H1 (cell line): ENCODE measurements around the gene EIF4EBP3. TPM values are rescaled to one million over a fixed set of nuclear protein-coding genes. Genes with fewer than 3 reads are reported as not detected.

Experiments
- CTCF ChIA-PET: fragments of 300-600 bp; sonication (Branson Sonifier 250); formaldehyde crosslinking; loops from one replicate; lab custom pipeline; 2021; ENCODE audit not compliant: partially characterized antibody; lab: Charles Lee
- POLR2A ChIA-PET: fragments of 300-600 bp; sonication (Branson Sonifier 250); formaldehyde crosslinking; loops from one replicate; lab custom pipeline; 2021; ENCODE audit warnings: inconsistent platforms; ENCODE audit not compliant: partially characterized antibody; lab: Charles Lee
- DNase-seq, 2 experiments: peaks; one replicate each; pipeline versions ENCODE4 v3.0.0 to v3.0.0-alpha.2; 2010 to 2022; ENCODE audit warnings: low spot score in 2 of 2, low read depth in 1 of 2, mixed read lengths in 1 of 2
- FAIRE-seq: peaks from 2 replicates; lab custom pipeline; 2011; peaks lifted over from hg19 to GRCh38; lab: Jason Lieb, UNC
- H2AFZ ChIP-seq: 2 replicates; pipeline ENCODE4 v1.8.1; 2012; ENCODE audit warnings: low read length, inconsistent platforms
- H2AK5ac ChIP-seq: 2 replicates; pipeline ENCODE4 v1.6.1; 2013; ENCODE audit warnings: low read depth, low read length
- H2BK120ac ChIP-seq: replicated peaks from 2 replicates; pipeline ENCODE3; 2013; ENCODE audit warnings: low read depth, low read length, inconsistent platforms
- H2BK12ac ChIP-seq: 2 replicates; pipeline ENCODE4 v1.6.1; 2013; ENCODE audit warnings: low read depth, low read length
- H2BK15ac ChIP-seq: 2 replicates; pipeline ENCODE4 v1.6.1; 2013; ENCODE audit warnings: low read length
- H2BK20ac ChIP-seq: 2 replicates; pipeline ENCODE4 v1.6.1; 2013; ENCODE audit warnings: low read length
- H2BK5ac ChIP-seq: 2 replicates; pipeline ENCODE4 v1.6.1; 2013; ENCODE audit warnings: low read depth, low read length
- H3K14ac ChIP-seq: 2 replicates; pipeline ENCODE4 v1.6.1; 2013; ENCODE audit warnings: inconsistent platforms; ENCODE audit not compliant: insufficient read length
- H3K18ac ChIP-seq: 2 replicates; pipeline ENCODE4 v1.6.1; 2013; ENCODE audit warnings: low read length; ENCODE audit errors: extremely low read depth
- H3K23ac ChIP-seq: 2 replicates; pipeline ENCODE4 v1.6.1; 2013; ENCODE audit warnings: inconsistent platforms; ENCODE audit not compliant: insufficient read length
- H3K23me2 ChIP-seq: 2 replicates; pipeline ENCODE4 v1.6.1; 2013; ENCODE audit warnings: low read depth, low read length
- H3K27ac ChIP-seq: 2 replicates; pipeline ENCODE4 v1.6.1; 2011; ENCODE audit warnings: low read depth, low read length, inconsistent platforms
- H3K27me3 ChIP-seq, 4 experiments: replicated peaks in 1 of 4; 1 replicate in 1 of 4; 2 replicates in 3 of 4; pipeline versions ENCODE4 v1.6.1 to v1.8.1; 2011 to 2013; ENCODE audit warnings: low read length in 3 of 4, mild to moderate bottlenecking in 3 of 4, inconsistent platforms in 2 of 4, mixed read lengths in 2 of 4, moderate library complexity in 1 of 4; ENCODE audit not compliant: control insufficient read depth in 3 of 4, insufficient read depth in 3 of 4; ENCODE audit errors: extremely low read depth in 1 of 4
- H3K36me3 ChIP-seq, 4 experiments: 2 replicates each; pipeline versions ENCODE4 v1.6.1 to v1.8.1; 2011 to 2013; ENCODE audit warnings: mild to moderate bottlenecking in 4 of 4, low read length in 3 of 4, moderate library complexity in 2 of 4, control low read depth in 1 of 4, inconsistent platforms in 1 of 4; ENCODE audit not compliant: insufficient read depth in 4 of 4, control insufficient read depth in 2 of 4
- H3K4ac ChIP-seq: replicated peaks from 2 replicates; pipeline ENCODE3; 2013; ENCODE audit warnings: low read length, low read depth, mixed read lengths, inconsistent platforms; ENCODE audit not compliant: insufficient read length
- H3K4me1 ChIP-seq, 4 experiments: replicated peaks in 1 of 4; 1 replicate in 1 of 4; 2 replicates in 3 of 4; pipeline versions ENCODE4 v1.6.1 to v1.8.1; 2011 to 2013; ENCODE audit warnings: low read length in 3 of 4, inconsistent platforms in 2 of 4, mixed read lengths in 1 of 4; ENCODE audit not compliant: insufficient read depth in 4 of 4, control insufficient read depth in 3 of 4
- H3K4me2 ChIP-seq, 2 experiments: 2 replicates each; pipeline versions ENCODE4 v1.6.1 to v1.8.1; 2011 to 2013; ENCODE audit warnings: low read depth in 2 of 2, low read length in 2 of 2, control low read depth in 1 of 2, inconsistent platforms in 1 of 2, mild to moderate bottlenecking in 1 of 2; ENCODE audit not compliant: insufficient read depth in 1 of 2
- H3K4me3 ChIP-seq, 4 experiments: fragments of 200-600, 300-600 bp in 1 of 4; sonication (generic), shearing (Covaris generic), sonication (Bioruptor Twin) in 1 of 4; 2 replicates each; pipeline versions ENCODE4 v1.5.1 to v1.8.1; 2011 to 2016; ENCODE audit warnings: low read length in 4 of 4, low read depth in 3 of 4, control low read depth in 2 of 4, inconsistent platforms in 2 of 4, mild to moderate bottlenecking in 2 of 4, mixed read lengths in 1 of 4, moderate library complexity in 1 of 4; ENCODE audit not compliant: insufficient read depth in 2 of 4; ENCODE audit errors: extremely low read depth in 1 of 4
- H3K56ac ChIP-seq: replicated peaks from 2 replicates; pipeline ENCODE3; 2013; ENCODE audit warnings: low read depth, mild to moderate bottlenecking, mixed read lengths, low read length, inconsistent platforms; ENCODE audit not compliant: insufficient read length
- H3K79me1 ChIP-seq: 2 replicates; pipeline ENCODE4 v1.6.1; 2013; ENCODE audit warnings: low read depth, low read length, control low read depth
- H3K79me2 ChIP-seq, 2 experiments: 2 replicates each; pipeline versions ENCODE4 v1.6.1 to v1.8.1; 2012 to 2013; ENCODE audit warnings: low read length in 2 of 2, mild to moderate bottlenecking in 2 of 2, inconsistent platforms in 1 of 2; ENCODE audit not compliant: insufficient read depth in 2 of 2, control insufficient read depth in 1 of 2
- H3K9ac ChIP-seq, 4 experiments: replicated peaks in 1 of 4; 1 replicate in 1 of 4; 2 replicates in 3 of 4; pipeline versions ENCODE4 v1.6.1 to v1.8.1; 2011 to 2013; ENCODE audit warnings: low read depth in 3 of 4, low read length in 3 of 4, control low read depth in 2 of 4, mild to moderate bottlenecking in 2 of 4, moderate library complexity in 2 of 4, inconsistent platforms in 1 of 4; ENCODE audit errors: extremely low read depth in 1 of 4
- H3K9me3 ChIP-seq, 2 experiments: 2 replicates each; pipeline versions ENCODE4 v1.6.1 to v1.8.1; 2012 to 2013; ENCODE audit warnings: mild to moderate bottlenecking in 2 of 2, moderate library complexity in 2 of 2, control low read depth in 1 of 2, inconsistent platforms in 1 of 2, low read depth in 1 of 2, low read length in 1 of 2, mixed read lengths in 1 of 2; ENCODE audit not compliant: insufficient read depth in 2 of 2
- H4K20me1 ChIP-seq, 2 experiments: replicated peaks in 1 of 2; 2 replicates each; pipeline versions ENCODE3 to v1.8.1; 2011 to 2013; ENCODE audit warnings: inconsistent platforms in 2 of 2, low read length in 2 of 2, mild to moderate bottlenecking in 1 of 2; ENCODE audit not compliant: insufficient read depth in 2 of 2, control insufficient read depth in 1 of 2
- H4K5ac ChIP-seq: 2 replicates; pipeline ENCODE4 v1.6.1; 2013; ENCODE audit warnings: low read length, low read depth, mixed read lengths, inconsistent platforms; ENCODE audit not compliant: insufficient read length
- H4K8ac ChIP-seq: 2 replicates; pipeline ENCODE4 v1.8.0; 2013; ENCODE audit warnings: mild to moderate bottlenecking, moderate library complexity, low read length, inconsistent platforms; ENCODE audit not compliant: insufficient read depth; ENCODE audit errors: extremely low read depth
- H4K91ac ChIP-seq: replicated peaks from 2 replicates; pipeline ENCODE3; 2013; ENCODE audit warnings: low read length, mixed read lengths, inconsistent platforms; ENCODE audit not compliant: insufficient read length
- CHD2 ChIP-seq: IDR thresholded peaks from 2 replicates; pipeline ENCODE4 v1.6.1; 2012; ENCODE audit warnings: low read length, improper control_type of control experiment
- PHF8 ChIP-seq: fragments of 200-600 bp; sonication (generic); conservative IDR thresholded peaks from 2 replicates; pipeline ENCODE4 v1.7.1; 2012; ENCODE audit warnings: low read depth, mild to moderate bottlenecking, inconsistent platforms, low read length, moderate library complexity
- RBBP5 ChIP-seq: IDR thresholded peaks from 2 replicates; pipeline ENCODE4 v1.7.1; 2012; ENCODE audit warnings: low read depth, mild to moderate bottlenecking, inconsistent platforms, low read length, moderate library complexity, borderline replicate concordance
- SP4 ChIP-seq: IDR thresholded peaks from 2 replicates; pipeline ENCODE4 v1.6.1; 2012; ENCODE audit warnings: low read length, inconsistent platforms
- TCF12 ChIP-seq: IDR thresholded peaks from 2 replicates; pipeline ENCODE4 v1.6.1; 2011; ENCODE audit warnings: low read depth, mild to moderate bottlenecking, low read length
- WGBS, 2 experiments: shearing (Covaris generic) in 1 of 2; methylation state at CpG; one replicate each; pipeline versions ENCODE4 v1.1.6 to v1.1.7; 2013 to 2015; ENCODE audit warnings: low lambda C conversion rate in 2 of 2, mixed read lengths in 2 of 2, inconsistent platforms in 1 of 2, low coverage in 1 of 2, missing lambda C conversion rate in 1 of 2; ENCODE audit not compliant: insufficient replicate concordance in 2 of 2, insufficient coverage in 1 of 2, insufficient read length in 1 of 2; ENCODE audit errors: extremely low coverage in 1 of 2, missing lambda C conversion rate in 1 of 2; 5-methylcytosine and 5-hydroxymethylcytosine counted together
- polyA plus RNA-seq, 7 experiments: library from polyadenylated mRNA; depleted of rRNA in 3 of 7; stranded (reverse) in 5 of 7; unstranded in 2 of 7; fragments of >200 nt in 5 of 7; fragments of 200-250 nt in 2 of 7; gene quantifications; 1 replicate in 5 of 7; 2 replicates in 1 of 7; 4 replicates in 1 of 7; pipeline versions ENCODE4 v1.2.1 to v1.2.3, GENCODE V29; 2011 to 2013; ENCODE audit warnings: missing spikeins in 2 of 7, mixed read lengths in 2 of 7
- total RNA-seq: library from RNA; stranded (reverse); fragmentation: NEBNext Ultra II Directional; extraction: Animal tissue kit (Norgen Biotek cat#: 25700); gene quantifications from 2 replicates; pipeline ENCODE4 v1.2.1, GENCODE V29; 2021

Gene EIF4EBP3
- total and polyA plus RNA-seq, 2 of the 8 experiments (the other 6 are each of a cell fraction or from before 2014, with no cell fraction given) = 11.1 to 11.7 TPM

GRCh38 chr5:140590861-140591260 is 43.4 kb downstream of the EIF4EBP3 start:
- no peak overlapping the region for H2BK15ac ChIP-seq
- H2BK12ac ChIP-seq = no peak overlapping the region
- H3K18ac ChIP-seq = no peak overlapping the region
- CTCF ChIA-PET = interaction anchor here (0.8 to 1.2 kb wide), 2 partner anchors 21 to 56 kb away, joined by 3 to 4 read pairs; partner anchors contain the start of genes IK and NDUFA2
- WGBS, 2 experiments = 92% methylated on average over 7 of the region's 7 CpGs; no CpG with 5 or more reads in 1 of the 2 experiments
- no peak overlapping the region for H4K8ac ChIP-seq
- peaks cover 1% of the 10 kb centered on the region; the same call in 1 of the 2 replicates for H3K23me2 ChIP-seq
- no peaks in the 10 kb centered on the region for H3K36me3 ChIP-seq
- TF ChIP-seq CHD2 (no peak), TCF12 (no peak), PHF8 (no peak), RBBP5 (no peak), SP4 (no peak)
- TF ChIP-seq, all 59 proteins: peak for 0
- no peak overlapping the region for H3K14ac ChIP-seq
- H3K9me3 ChIP-seq = no peaks in the 10 kb centered on the region
- H3K4me1 ChIP-seq = no peaks in the 10 kb centered on the region
- H4K91ac ChIP-seq = no peak overlapping the region
- H2AK5ac ChIP-seq = no peak overlapping the region
- no peaks in the 10 kb centered on the region for H3K79me1 ChIP-seq
- H2BK120ac ChIP-seq = no peak overlapping the region
- no peaks in the 10 kb centered on the region for H4K20me1 ChIP-seq
- POLR2A ChIA-PET = interaction anchor here (1.5 kb wide), 1 partner anchor 19 kb away, joined by 3 read pairs; no protein-coding TSS in a partner anchor
- H2BK20ac ChIP-seq = no peak overlapping the region
- H4K5ac ChIP-seq = no peak overlapping the region
- H3K4me2 ChIP-seq = no peak overlapping the region
- H3K4me3 ChIP-seq = no peak overlapping the region
- FAIRE-seq = no peak
- no peaks in the 10 kb centered on the region for H3K79me2 ChIP-seq
- no peak overlapping the region for H3K4ac ChIP-seq
- H3K9ac ChIP-seq = no peak overlapping the region
- no peak overlapping the region for H2BK5ac ChIP-seq
- H3K27ac ChIP-seq = no peak overlapping the region
- DNase-seq = no peak
- H3K56ac ChIP-seq = no peak overlapping the region
- H3K27me3 ChIP-seq = no peaks in the 10 kb centered on the region
- no peak overlapping the region for H2AFZ ChIP-seq
- no peak overlapping the region for H3K23ac ChIP-seq
